Measurements from ENCODE around the gene GGTA1.

The GGTA1 gene

DNA sequence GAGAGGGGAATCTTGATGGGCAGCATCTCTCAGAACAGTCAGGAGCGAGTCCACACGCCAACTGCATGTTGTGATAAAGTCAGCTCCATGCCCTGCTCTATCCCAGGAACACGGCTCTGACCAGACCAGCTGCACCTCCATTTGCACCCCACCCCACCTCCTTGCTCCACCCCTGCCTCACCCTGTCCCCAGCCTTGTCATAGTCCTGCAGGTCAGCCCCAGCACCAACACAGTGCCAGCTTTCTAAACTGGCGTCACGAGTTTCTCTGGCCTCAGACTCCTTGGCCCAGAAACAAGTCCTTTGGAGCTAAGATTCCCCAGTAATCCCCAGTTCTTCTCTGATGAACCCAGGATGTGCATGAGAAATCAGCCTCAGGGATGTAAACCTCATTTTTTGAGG is 23.5 kb downstream of the GGTA1 start:
- no peak overlapping the region for H3K4me3 ChIP-seq (ENCODE audit: low read depth, low read length, poor library complexity, severe bottlenecking)
- no peak overlapping the region for H3K27ac ChIP-seq (ENCODE audit: low read depth, low read length, poor library complexity, severe bottlenecking)
- no peaks in the 10 kb centered on the region for H4K20me1 ChIP-seq (ENCODE audit: insufficient read depth, low read length)
- H3K9ac ChIP-seq (ENCODE audit: low read length), result no peak overlapping the region
- H2AFZ ChIP-seq (ENCODE audit: low read length), result no peak overlapping the region
- no peak overlapping the region for H3K4me2 ChIP-seq (ENCODE audit: low read length)
- TF ChIP-seq, protein P1, sequence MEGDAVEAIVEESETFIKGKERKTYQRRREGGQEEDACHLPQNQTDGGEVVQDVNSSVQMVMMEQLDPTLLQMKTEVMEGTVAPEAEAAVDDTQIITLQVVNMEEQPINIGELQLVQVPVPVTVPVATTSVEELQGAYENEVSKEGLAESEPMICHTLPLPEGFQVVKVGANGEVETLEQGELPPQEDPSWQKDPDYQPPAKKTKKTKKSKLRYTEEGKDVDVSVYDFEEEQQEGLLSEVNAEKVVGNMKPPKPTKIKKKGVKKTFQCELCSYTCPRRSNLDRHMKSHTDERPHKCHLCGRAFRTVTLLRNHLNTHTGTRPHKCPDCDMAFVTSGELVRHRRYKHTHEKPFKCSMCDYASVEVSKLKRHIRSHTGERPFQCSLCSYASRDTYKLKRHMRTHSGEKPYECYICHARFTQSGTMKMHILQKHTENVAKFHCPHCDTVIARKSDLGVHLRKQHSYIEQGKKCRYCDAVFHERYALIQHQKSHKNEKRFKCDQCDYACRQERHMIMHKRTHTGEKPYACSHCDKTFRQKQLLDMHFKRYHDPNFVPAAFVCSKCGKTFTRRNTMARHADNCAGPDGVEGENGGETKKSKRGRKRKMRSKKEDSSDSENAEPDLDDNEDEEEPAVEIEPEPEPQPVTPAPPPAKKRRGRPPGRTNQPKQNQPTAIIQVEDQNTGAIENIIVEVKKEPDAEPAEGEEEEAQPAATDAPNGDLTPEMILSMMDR (IDR thresholded peaks at IDR 0.05; ENCODE audit: low read length), result no peak
- no peak for TF ChIP-seq EZH2 (IDR thresholded peaks at IDR 0.05; ENCODE audit: borderline replicate concordance, low read length)
- no peaks in the 10 kb centered on the region for H3K4me1 ChIP-seq (ENCODE audit: insufficient read depth, low read length, severe bottlenecking)
- no peaks in the 10 kb centered on the region for H3K9me3 ChIP-seq (ENCODE audit: low read length)
- H3K36me3 ChIP-seq (ENCODE audit: insufficient read depth, low read length), result no peaks in the 10 kb centered on the region
- H3F3A ChIP-seq (ENCODE audit: insufficient read depth, low read length), result no peaks in the 10 kb centered on the region
- H3K27me3 ChIP-seq (ENCODE audit: insufficient read depth, low read length), result no peaks in the 10 kb centered on the region
- no peaks in the 10 kb centered on the region for H3K79me2 ChIP-seq (ENCODE audit: insufficient read depth, low read length)
- H3K9me2 ChIP-seq (ENCODE audit: low read depth, low read length), result no peaks in the 10 kb centered on the region

GRCh38 chr9:121474231-121474947 is 25.3 kb downstream of the GGTA1 start:
- TF ChIP-seq EZH2 (IDR thresholded peaks at IDR 0.05; ENCODE audit: borderline replicate concordance, low read length), result no peak
- TF ChIP-seq, protein P1 (IDR thresholded peaks at IDR 0.05; ENCODE audit: low read length), result no peak
- Histone ChIP-seq H2AFZ (ENCODE audit: low read length) (no peak overlapping the region), H3K4me2 (ENCODE audit: low read length) (no peak overlapping the region), H3K9ac (ENCODE audit: low read length) (no peak overlapping the region), H3K4me1 (ENCODE audit: insufficient read depth, low read length, severe bottlenecking) (no peaks in the 10 kb centered on the region), H3F3A (ENCODE audit: insufficient read depth, low read length) (no peaks in the 10 kb centered on the region), H3K79me2 (ENCODE audit: insufficient read depth, low read length) (no peaks in the 10 kb centered on the region), H3K36me3 (ENCODE audit: insufficient read depth, low read length) (no peaks in the 10 kb centered on the region), H3K27me3 (ENCODE audit: insufficient read depth, low read length) (no peaks in the 10 kb centered on the region), H3K9me2 (ENCODE audit: low read depth, low read length) (no peaks in the 10 kb centered on the region), H3K27ac (ENCODE audit: low read depth, low read length, poor library complexity, severe bottlenecking) (no peak overlapping the region), H4K20me1 (ENCODE audit: insufficient read depth, low read length) (no peaks in the 10 kb centered on the region), H3K9me3 (ENCODE audit: low read length) (no peaks in the 10 kb centered on the region), H3K4me3 (ENCODE audit: low read depth, low read length, poor library complexity, severe bottlenecking) (no peak overlapping the region)

- Histone ChIP-seq H3K4me2 (ENCODE audit: low read length) (no peak overlapping the region), H2AFZ (ENCODE audit: low read length) (no peak overlapping the region), H3F3A (ENCODE audit: insufficient read depth, low read length) (no peaks in the 10 kb centered on the region), H3K27me3 (ENCODE audit: insufficient read depth, low read length) (no peaks in the 10 kb centered on the region), H4K20me1 (ENCODE audit: insufficient read depth, low read length) (no peaks in the 10 kb centered on the region), H3K9ac (ENCODE audit: low read length) (no peak overlapping the region), H3K27ac (ENCODE audit: low read depth, low read length, poor library complexity, severe bottlenecking) (no peak overlapping the region), H3K9me3 (ENCODE audit: low read length) (no peaks in the 10 kb centered on the region), H3K36me3 (ENCODE audit: insufficient read depth, low read length) (no peaks in the 10 kb centered on the region), H3K4me1 (ENCODE audit: insufficient read depth, low read length, severe bottlenecking) (no peaks in the 10 kb centered on the region), H3K79me2 (ENCODE audit: insufficient read depth, low read length) (no peaks in the 10 kb centered on the region), H3K4me3 (ENCODE audit: low read depth, low read length, poor library complexity, severe bottlenecking) (no peak overlapping the region), H3K9me2 (ENCODE audit: low read depth, low read length) (no peaks in the 10 kb centered on the region)
- no peak for TF ChIP-seq EZH2 (IDR thresholded peaks at IDR 0.05; ENCODE audit: borderline replicate concordance, low read length)
- TF ChIP-seq, protein P1 (IDR thresholded peaks at IDR 0.05; ENCODE audit: low read length), result no peak
Measured at GRCh38 chr9:121473229-121473628, 26.4 kb downstream of the GGTA1 start.

All from OCI-LY1 (cell line).